MM.1S (cell line): ENCODE results near the gene TMEM121B.

Experiments
- CTCF ChIP-seq: fragments of 300-600 bp; sonication (generic); IDR thresholded peaks from 2 replicates; pipeline ENCODE4 v1.5.1; 2016; ENCODE audit warnings: antibody characterized with exemption, low read length, mixed read lengths
- EZH2 ChIP-seq: fragments of 300-600 bp; sonication (generic); optimal IDR thresholded peaks from 2 replicates; pipeline ENCODE3; 2017; ENCODE audit warnings: low read depth, mild to moderate bottlenecking, antibody characterized with exemption, low read length, mixed read lengths
- EZH2phosphoT487 ChIP-seq: fragments of 300-600 bp; sonication (generic); IDR thresholded peaks from 2 replicates; pipeline ENCODE4 v1.6.1; 2018; ENCODE audit warnings: antibody characterized with exemption, low read length

GRCh38 chr22:17140022-17140421 lies 18.9 kb upstream of the TMEM121B start:
- no peak for TF ChIP-seq CTCF
- TF ChIP-seq EZH2: no peak
- no peak for TF ChIP-seq EZH2phosphoT487
